Measurements from ENCODE around the gene XIRP1. TPM values are rescaled to one million over a fixed set of nuclear protein-coding genes. Genes with fewer than 3 reads are reported as not detected.

XIRP1 gene
- total RNA-seq, 1 experiment from 2014 or later, result not detected

DNA sequence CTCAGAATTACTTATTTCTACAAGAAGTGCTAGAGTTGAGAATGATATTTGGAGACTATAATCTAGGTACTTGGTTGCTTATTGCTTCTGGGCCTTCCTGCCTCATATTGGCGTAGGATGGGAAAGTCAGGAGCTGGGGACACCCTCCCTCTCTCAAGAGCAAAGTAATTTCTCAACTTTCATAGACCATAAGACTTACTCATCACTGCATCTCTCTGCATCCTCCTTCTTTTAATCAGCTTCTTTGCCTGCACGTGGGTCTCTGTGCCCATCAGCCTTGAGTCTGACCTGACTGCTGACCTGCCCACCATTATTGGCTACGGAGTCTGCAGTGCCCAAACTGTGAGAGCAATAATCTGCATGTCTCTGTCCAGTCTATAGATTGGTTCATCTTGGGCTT, 27.3 kb upstream of the XIRP1 start:
- no peaks in the 10 kb centered on the region for H3K27me3 ChIP-seq (ENCODE audit: control insufficient read depth, insufficient read depth, low read length)
- H3K9me3 ChIP-seq (ENCODE audit: control insufficient read depth, insufficient read depth, low read depth, low read length), result no peaks in the 10 kb centered on the region
- DNase-seq (ENCODE audit: low read depth, low spot score), result no peak
- intact Hi-C loops (cut with micrococcal nuclease; ENCODE audit: unreplicated experiment), result no loop called here
- H3K4me1 ChIP-seq (ENCODE audit: control insufficient read depth, insufficient read depth, low read length), result no peaks in the 10 kb centered on the region
- H3K4me3 ChIP-seq (ENCODE audit: low read depth in 2 of 2, low read length in 2 of 2), result no peak overlapping the region
- CTCF ChIA-PET, result no interaction called here
- in situ Hi-C loops (cut with HindIII; ENCODE audit: low pct_unique_long_range_greater_than_20kb, low sequenced_read_pairs), result no loop called here
- no TSS peak for BruUV-seq (replicated peaks)
- TF ChIP-seq SIN3A (IDR thresholded peaks at IDR 0.05; ENCODE audit: borderline replicate concordance, insufficient read depth, low read depth, low read length), result no peak
- no peaks in the 10 kb centered on the region for H3K36me3 ChIP-seq (ENCODE audit: control insufficient read depth, insufficient read depth, low read length)
- POLR2A ChIA-PET, result no interaction called here
- no peak overlapping the region for H3K27ac ChIP-seq (ENCODE audit: low read length)
- ATAC-seq, result no peak

DNA sequence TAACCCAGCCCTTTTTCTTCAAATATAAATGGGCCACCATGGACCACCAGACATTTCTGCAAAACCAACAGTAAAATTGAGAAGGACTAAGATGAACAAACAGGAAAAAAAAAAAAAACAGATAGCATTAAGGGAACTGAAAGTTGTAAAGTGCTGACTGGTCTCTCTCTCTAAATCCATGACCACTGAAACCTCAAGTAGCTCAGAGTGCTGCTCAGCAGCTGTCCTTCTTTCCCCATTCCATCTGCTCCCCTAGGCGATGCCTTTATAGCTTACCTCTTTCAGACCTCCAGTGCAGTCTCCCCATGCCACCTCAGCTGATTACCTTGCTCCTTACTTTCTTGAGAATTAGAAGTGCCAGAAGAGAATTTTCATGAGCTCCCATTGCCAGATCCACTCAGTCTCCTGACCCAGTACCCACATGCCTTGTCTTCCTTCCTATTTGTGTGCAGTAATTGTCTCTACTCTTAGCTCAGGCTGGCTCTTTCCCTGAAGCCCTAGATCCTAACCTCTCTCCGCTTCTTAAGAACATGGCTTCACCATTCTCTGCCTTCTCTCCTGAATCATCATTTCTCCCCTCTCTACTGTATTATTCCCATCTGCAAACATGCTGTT, 23.9 kb upstream of the XIRP1 start:
- Histone ChIP-seq H3K4me1 (ENCODE audit: control insufficient read depth, insufficient read depth, low read length) (no peaks in the 10 kb centered on the region), H3K36me3 (ENCODE audit: control insufficient read depth, insufficient read depth, low read length) (no peaks in the 10 kb centered on the region), H3K27ac (ENCODE audit: low read length) (no peak overlapping the region), H3K9me3 (ENCODE audit: control insufficient read depth, insufficient read depth, low read depth, low read length) (no peaks in the 10 kb centered on the region), H3K4me3 (ENCODE audit: low read depth in 2 of 2, low read length in 2 of 2) (no peak overlapping the region), H3K27me3 (ENCODE audit: control insufficient read depth, insufficient read depth, low read length) (no peaks in the 10 kb centered on the region)
- ChIA-PET POLR2A (no interaction called here), CTCF (no interaction called here)
- in situ Hi-C loops (cut with HindIII; ENCODE audit: low pct_unique_long_range_greater_than_20kb, low sequenced_read_pairs), result no loop called here
- BruUV-seq (replicated peaks), result no TSS peak
- intact Hi-C loops (cut with micrococcal nuclease; ENCODE audit: unreplicated experiment), result no loop called here
- no peak for TF ChIP-seq TCF7L2 (IDR thresholded peaks at IDR 0.05; ENCODE audit: low read depth, low read length)
- no peak for TF ChIP-seq REST (IDR thresholded peaks at IDR 0.05; ENCODE audit: insufficient read depth in 1 of 2, low read depth in 2 of 2, low read length in 1 of 2)
- TF ChIP-seq CTCF (IDR thresholded peaks at IDR 0.05), result no peak
- no peak for TF ChIP-seq SIN3A (IDR thresholded peaks at IDR 0.05; ENCODE audit: borderline replicate concordance, insufficient read depth, low read depth, low read length)
- no peak for TF ChIP-seq POLR2AphosphoS5 (IDR thresholded peaks at IDR 0.05; ENCODE audit: low read depth, low read length)
- DNase-seq (ENCODE audit: low read depth, low spot score) (no peak), ATAC-seq (no peak)

GRCh38 chr3:39213613-39214012, 21.2 kb upstream of the XIRP1 start:
- in situ Hi-C loops (cut with HindIII; ENCODE audit: low pct_unique_long_range_greater_than_20kb, low sequenced_read_pairs) (no loop called here), intact Hi-C loops (cut with micrococcal nuclease; ENCODE audit: unreplicated experiment) (no loop called here)
- H3K36me3 ChIP-seq (ENCODE audit: control insufficient read depth, insufficient read depth, low read length), result no peaks in the 10 kb centered on the region
- ChIA-PET POLR2A (no interaction called here), CTCF (interaction anchor here (0.7 kb wide), 1 partner anchor 75 kb away, joined by 3 read pairs; no protein-coding TSS in a partner anchor)
- DNase-seq (ENCODE audit: low read depth, low spot score), result no peak
- no peak for ATAC-seq
- H3K4me3 ChIP-seq (ENCODE audit: low read depth in 2 of 2, low read length in 2 of 2), result no peak overlapping the region
- TF ChIP-seq REST (IDR thresholded peaks at IDR 0.05; ENCODE audit: insufficient read depth in 1 of 2, low read depth in 2 of 2, low read length in 1 of 2) (no peak), POLR2AphosphoS5 (IDR thresholded peaks at IDR 0.05; ENCODE audit: low read depth, low read length) (no peak)
- no peaks in the 10 kb centered on the region for H3K27me3 ChIP-seq (ENCODE audit: control insufficient read depth, insufficient read depth, low read length)
- no peaks in the 10 kb centered on the region for H3K9me3 ChIP-seq (ENCODE audit: control insufficient read depth, insufficient read depth, low read depth, low read length)
- H3K27ac ChIP-seq (ENCODE audit: low read length), result no peak overlapping the region
- no peaks in the 10 kb centered on the region for H3K4me1 ChIP-seq (ENCODE audit: control insufficient read depth, insufficient read depth, low read length)
- BruUV-seq (replicated peaks), result no TSS peak

All from Panc1 (cell line).